COLO668 (cell line): Measurements from ENCODE around the gene NCOR1.
"Not testable (repeated sequence)": the region's sequence is repeated elsewhere in the genome, so short reads cannot be mapped to it uniquely, and the experiment has no call there.

ENCODE experiments used
- DNase-seq: peaks from one replicate; lab custom pipeline; 2025; ENCODE audit not compliant: unreplicated experiment; lab: John Stamatoyannopoulos, UW

Gene NCOR1

GRCh38 chr17:16101440-16101839, 113.9 kb downstream of the NCOR1 start:
- DNase-seq, result no peak

GRCh38 chr17:16100737-16101400, 114.5 kb downstream of the NCOR1 start:
- DNase-seq, result no peak

- no peak for DNase-seq
Measured at GRCh38 chr17:16091773-16092172, 123.6 kb downstream of the NCOR1 start.

- DNase-seq, result no peak
Measured at GRCh38 chr17:16086957-16087356, 128.4 kb downstream of the NCOR1 start.

GRCh38 chr17:16085066-16085699, 130.2 kb downstream of the NCOR1 start:
- no peak for DNase-seq

DNA sequence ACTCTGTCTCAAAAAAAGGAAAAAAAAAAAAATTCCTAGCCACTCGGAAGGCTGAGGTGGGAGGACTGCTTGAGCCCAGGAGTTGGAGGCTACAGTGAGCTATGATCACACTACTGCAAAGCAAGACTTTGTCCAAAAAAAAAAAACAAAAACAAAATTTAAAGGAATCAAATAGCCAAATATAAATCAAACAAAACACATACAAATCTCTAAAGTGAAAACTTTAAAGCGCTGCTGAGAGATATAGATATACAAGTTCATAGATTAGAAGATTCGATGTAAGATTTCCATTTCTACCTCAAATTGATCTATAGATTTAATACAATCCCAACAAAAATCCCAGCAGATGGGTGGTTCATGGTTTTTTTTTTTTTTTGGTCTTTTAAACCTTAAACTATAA, 132.1 kb downstream of the NCOR1 start:
- DNase-seq, result no peak

GRCh38 chr17:16081507-16082087, 133.7 kb downstream of the NCOR1 start:
- no peak for DNase-seq

GRCh38 chr17:16080366-16080765, 135.0 kb downstream of the NCOR1 start:
- no peak for DNase-seq

- no peak for DNase-seq
Measured at GRCh38 chr17:16075949-16076348, 139.4 kb downstream of the NCOR1 start.

DNA sequence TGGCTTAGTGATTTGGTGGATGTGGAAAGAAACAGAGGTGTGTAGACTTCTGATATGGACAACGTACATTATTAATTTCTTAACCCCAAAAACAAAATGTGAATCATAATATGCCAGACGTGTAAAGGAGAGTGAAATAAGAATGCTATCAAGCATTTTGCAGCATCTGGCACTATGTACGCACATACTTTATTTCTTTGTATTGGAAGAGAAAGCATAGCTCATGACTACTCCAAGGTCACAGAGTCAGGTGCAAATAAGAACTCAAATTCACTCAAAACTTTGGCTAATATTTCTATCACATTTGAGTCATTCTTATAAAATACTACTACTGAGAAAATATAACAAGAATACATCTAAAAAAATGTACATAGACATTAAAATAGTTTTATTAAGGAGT, 140.9 kb downstream of the NCOR1 start:
- no peak for DNase-seq

- DNase-seq, result no peak
Measured at GRCh38 chr17:16073845-16074244, 141.5 kb downstream of the NCOR1 start.

DNA sequence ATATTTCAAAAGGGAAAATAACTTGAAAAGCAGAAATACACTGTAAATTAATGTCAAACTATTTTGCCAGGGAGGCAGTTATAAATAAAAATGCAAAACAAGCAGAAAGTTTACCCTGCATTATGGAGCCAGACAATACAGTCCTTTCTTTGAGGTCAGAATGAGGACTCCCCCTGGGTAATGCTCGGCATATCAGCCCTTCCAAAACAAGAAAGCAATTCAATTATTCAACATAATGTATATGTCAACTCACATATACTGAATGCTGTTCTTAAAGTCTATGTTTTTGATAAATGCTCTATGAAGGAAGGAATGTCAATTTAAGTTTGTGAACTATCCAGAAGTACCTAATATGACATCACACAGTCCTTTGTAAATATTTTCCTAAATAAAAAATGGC, 143.3 kb downstream of the NCOR1 start:
- DNase-seq, result no peak

DNA sequence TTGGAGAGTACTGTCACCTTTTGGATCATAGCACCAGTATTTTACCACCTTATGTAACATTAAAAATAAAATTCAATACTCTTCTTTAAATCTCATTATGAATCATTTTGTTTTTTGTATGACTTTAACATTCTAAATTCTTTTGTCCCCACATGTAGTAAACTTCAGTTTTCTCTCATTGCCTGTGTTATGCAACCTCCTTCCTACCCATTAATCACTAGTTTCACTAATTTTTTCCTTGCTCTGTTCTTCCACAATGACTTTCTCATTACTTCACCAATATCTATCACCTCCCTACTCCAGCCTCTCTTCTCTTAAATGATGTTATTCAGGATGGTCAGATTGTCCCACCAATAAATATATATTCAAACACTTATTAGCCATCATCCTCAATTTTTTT, 147.0 kb downstream of the NCOR1 start:
- no peak for DNase-seq

GRCh38 chr17:16066125-16066524, 149.2 kb downstream of the NCOR1 start:
- DNase-seq, result no peak

DNA sequence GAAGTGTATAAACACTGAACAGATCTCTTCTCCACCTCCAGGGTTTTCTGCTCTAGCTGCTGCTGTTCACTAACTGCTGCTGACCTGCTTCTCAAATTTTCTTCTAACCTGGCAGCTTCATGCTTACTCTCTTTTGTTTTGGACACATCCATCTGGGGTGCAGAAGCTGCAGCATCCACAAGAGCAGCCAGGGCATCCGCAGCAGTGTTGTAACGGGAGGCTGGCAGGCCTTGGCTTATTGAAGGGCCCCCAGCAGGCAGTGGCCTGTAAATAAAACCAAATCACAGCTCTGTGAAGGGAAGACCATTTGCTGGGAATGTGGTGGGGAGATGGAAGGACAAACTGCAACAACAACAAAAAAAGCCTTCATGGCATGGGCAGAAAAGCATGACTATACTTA, 153.7 kb downstream of the NCOR1 start:
- no peak for DNase-seq

- not testable (repeated sequence) for DNase-seq
Measured at GRCh38 chr17:16055139-16055538, 160.2 kb downstream of the NCOR1 start.

DNA sequence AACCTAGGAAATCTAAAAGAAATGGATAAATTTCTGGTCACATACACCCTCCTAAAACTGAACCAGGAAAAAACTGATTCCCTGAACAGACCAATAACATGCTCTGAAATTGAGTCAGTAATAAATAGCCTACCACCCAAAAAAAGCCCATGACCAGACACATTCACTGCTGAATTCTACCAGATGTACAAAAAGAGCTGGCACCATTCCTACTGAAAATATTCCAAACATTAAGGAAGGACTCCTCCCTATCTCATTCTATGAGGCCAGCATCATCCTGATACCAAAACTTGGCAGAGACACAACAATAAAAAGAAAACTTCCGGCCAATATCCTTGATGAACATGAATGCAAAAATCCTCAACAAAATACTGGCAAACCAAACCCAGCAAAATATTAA, 162.8 kb downstream of the NCOR1 start:
- no peak for DNase-seq

DNA sequence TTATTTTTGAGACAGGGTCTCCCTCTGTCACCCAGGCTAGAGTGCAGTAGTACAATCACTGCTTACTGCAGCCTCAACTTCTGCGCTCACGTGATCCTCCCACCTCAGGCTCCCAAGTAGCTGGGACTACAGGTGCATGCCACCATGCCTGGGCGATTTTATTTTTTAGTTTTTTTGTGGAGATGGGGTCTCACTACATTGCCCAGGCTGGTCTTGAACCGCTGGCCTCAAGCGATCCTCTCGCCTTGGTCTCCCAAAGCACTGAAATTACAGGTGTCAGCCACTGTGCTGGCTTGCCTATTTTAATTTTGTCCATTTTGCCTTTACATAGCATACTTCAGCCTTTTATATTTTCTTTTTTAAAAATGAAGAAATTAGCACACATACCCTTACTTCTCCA, 164.5 kb downstream of the NCOR1 start:
- DNase-seq, result no peak

DNA sequence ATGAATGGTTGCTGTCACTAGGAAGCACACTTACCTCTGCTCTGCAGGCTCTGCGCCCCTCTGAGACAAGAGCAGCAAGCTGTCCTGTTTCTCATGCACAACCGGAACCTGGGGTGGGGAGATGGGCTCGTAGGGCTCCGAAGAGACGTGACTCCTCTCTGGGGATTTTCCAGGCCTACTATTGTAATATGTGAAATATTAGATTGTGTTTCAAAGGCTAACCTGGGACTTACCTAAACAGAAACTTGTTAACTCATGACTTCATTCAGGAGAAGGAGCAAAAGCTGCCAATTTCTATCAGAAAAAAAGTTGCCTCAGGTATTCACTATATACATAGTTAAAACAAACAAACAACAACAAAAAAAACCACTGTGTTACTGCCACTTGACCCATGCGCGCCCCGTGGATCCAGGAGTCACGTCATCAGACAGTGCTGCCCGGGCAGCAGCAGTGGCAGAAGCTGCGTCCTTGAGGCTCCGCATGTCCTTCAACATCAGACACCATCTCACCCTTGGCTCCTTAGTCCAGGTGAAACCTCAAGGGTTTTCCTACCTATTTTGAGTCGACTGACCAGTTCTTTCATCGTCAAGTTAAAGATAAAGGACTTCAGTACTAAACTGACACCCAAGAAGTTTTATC, 166.4 kb downstream of the NCOR1 start:
- DNase-seq, result no peak

DNA sequence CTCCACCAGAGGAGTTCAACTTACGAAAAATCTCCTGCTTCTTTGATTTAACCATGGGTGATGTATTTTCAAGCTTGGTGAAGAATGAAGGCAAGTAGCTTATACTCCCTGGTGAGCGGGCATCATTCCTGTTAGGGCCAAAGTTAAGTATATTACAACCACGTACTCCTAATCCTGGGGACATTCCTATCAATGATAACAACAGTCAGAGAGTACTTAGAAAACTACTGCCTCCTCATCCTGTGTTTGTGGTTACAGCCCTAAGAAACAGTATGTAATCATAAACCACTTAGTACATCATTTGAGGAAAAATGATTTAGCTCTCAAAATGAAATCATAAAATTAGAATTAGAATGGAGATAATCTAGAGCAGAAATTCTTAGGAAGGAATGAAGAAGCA, 168.4 kb downstream of the NCOR1 start:
- no peak for DNase-seq

DNA sequence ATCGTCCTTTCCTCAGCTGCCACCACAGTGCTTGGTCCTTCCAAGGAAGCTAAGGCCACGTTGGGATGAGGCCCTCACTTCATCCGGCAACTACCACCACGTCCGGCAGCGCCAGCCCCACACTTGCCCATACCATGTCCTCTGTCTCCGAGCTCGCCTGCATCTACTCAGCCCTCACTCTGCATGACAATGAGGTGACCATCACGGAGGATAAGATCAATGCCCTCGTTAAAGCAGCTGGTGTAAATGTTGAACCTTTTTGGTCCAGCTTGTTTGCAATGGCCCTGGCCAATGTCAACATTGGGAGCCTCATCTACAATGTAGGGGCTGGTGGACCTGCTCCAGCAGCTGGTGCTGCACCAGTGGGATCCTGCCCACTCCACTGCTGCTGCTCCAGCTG, 170.8 kb downstream of the NCOR1 start:
- no peak for DNase-seq

GRCh38 chr17:16040710-16041251, 174.6 kb downstream of the NCOR1 start:
- no peak for DNase-seq
